Activated T-helper 1 cell treated with anti-CD3 and anti-CD28 coated beads, Interleukin-12 subunit alpha, Interleukin-12 subunit beta, Interleukin-2, Interleukin-4 antibody, amounts not matched to agents 30 ng/mL and 10 ng/mL and 1 ng/mL, durations not matched to agents 14 hours and 24 hours and 36 hours (primary cell): Measurements from ENCODE around the gene PANX1. TPM values are rescaled to one million over a fixed set of nuclear protein-coding genes. Genes with fewer than 3 reads are reported as not detected.

ENCODE experiments used
- DNase-seq: peaks from one replicate; pipeline ENCODE4 v3.0.0; 2021; ENCODE audit warnings: low spot score
- H3K27ac Mint-ChIP-seq: one replicate; pipeline ENCODE4 v1.8.0; 2021; ENCODE audit warnings: mild to moderate bottlenecking, mixed read lengths
- H3K27me3 Mint-ChIP-seq: one replicate; pipeline ENCODE4 v1.8.0; 2022; ENCODE audit warnings: mild to moderate bottlenecking, moderate library complexity, mixed read lengths; ENCODE audit not compliant: insufficient read depth
- H3K36me3 Mint-ChIP-seq: one replicate; pipeline ENCODE4 v1.8.0; 2021; ENCODE audit warnings: low read depth, mixed read lengths
- H3K4me1 Mint-ChIP-seq: one replicate; pipeline ENCODE4 v1.8.0; 2021; ENCODE audit warnings: low read depth, mixed read lengths
- H3K4me3 Mint-ChIP-seq: one replicate; pipeline ENCODE4 v1.8.0; 2021; ENCODE audit warnings: mild to moderate bottlenecking, moderate library complexity, mixed read lengths
- H3K9me3 Mint-ChIP-seq: one replicate; pipeline ENCODE4 v1.8.0; 2021; ENCODE audit warnings: mixed read lengths
- intact Hi-C: fragments of 100-400 bp; cut with micrococcal nuclease; formaldehyde crosslinking; loops from one replicate; pipeline ENCODE4 v1.15.1; 2024
- total RNA-seq: library from RNA; stranded (reverse); gene quantifications from 2 replicates; pipeline ENCODE4 v1.2.3, GENCODE V29; 2022

The PANX1 gene
- total RNA-seq, 1 donor from 2014 or later: 20.8 TPM

GRCh38 chr11:94212898-94213297 is 84.3 kb downstream of the PANX1 start:
- H3K36me3 Mint-ChIP-seq: no peaks in the 10 kb centered on the region
- H3K4me3 Mint-ChIP-seq: no peak overlapping the region
- no peak overlapping the region for H3K27ac Mint-ChIP-seq
- no peaks in the 10 kb centered on the region for H3K4me1 Mint-ChIP-seq
- peaks cover 6% of the 10 kb centered on the region for H3K27me3 Mint-ChIP-seq
- no peak for DNase-seq
- H3K9me3 Mint-ChIP-seq: no peaks in the 10 kb centered on the region
- intact Hi-C loops: no loop called here

- intact Hi-C loops: no loop called here
- H3K4me1 Mint-ChIP-seq: no peaks in the 10 kb centered on the region
- H3K36me3 Mint-ChIP-seq: no peaks in the 10 kb centered on the region
- H3K9me3 Mint-ChIP-seq: peaks cover 26% of the 10 kb centered on the region
- no peak overlapping the region for H3K4me3 Mint-ChIP-seq
- H3K27me3 Mint-ChIP-seq: peaks cover 3% of the 10 kb centered on the region
- no peak for DNase-seq
- H3K27ac Mint-ChIP-seq: no peak overlapping the region
Measured at GRCh38 chr11:94217705-94218104, 89.1 kb downstream of the PANX1 start.

GRCh38 chr11:94218372-94218771 is 89.7 kb downstream of the PANX1 start:
- H3K4me3 Mint-ChIP-seq: no peak overlapping the region
- H3K27me3 Mint-ChIP-seq: peaks cover 3% of the 10 kb centered on the region
- no peak overlapping the region for H3K27ac Mint-ChIP-seq
- H3K9me3 Mint-ChIP-seq: peaks cover 26% of the 10 kb centered on the region
- no peak for DNase-seq
- H3K36me3 Mint-ChIP-seq: no peaks in the 10 kb centered on the region
- no peaks in the 10 kb centered on the region for H3K4me1 Mint-ChIP-seq
- intact Hi-C loops: no loop called here

GRCh38 chr11:94219771-94220170 is 91.1 kb downstream of the PANX1 start:
- intact Hi-C loops: no loop called here
- no peak overlapping the region for H3K4me3 Mint-ChIP-seq
- no peak overlapping the region for H3K27ac Mint-ChIP-seq
- H3K9me3 Mint-ChIP-seq: peaks cover 26% of the 10 kb centered on the region
- no peaks in the 10 kb centered on the region for H3K4me1 Mint-ChIP-seq
- H3K27me3 Mint-ChIP-seq: peaks cover 3% of the 10 kb centered on the region
- DNase-seq: no peak
- H3K36me3 Mint-ChIP-seq: no peaks in the 10 kb centered on the region

GRCh38 chr11:94224078-94224477 is 95.4 kb downstream of the PANX1 start:
- Mint-ChIP-seq H3K36me3 (no peaks in the 10 kb centered on the region), H3K4me1 (no peaks in the 10 kb centered on the region)

More at GRCh38 chr11:94224078-94224477, 95.4 kb downstream of the PANX1 start:
- no peak for DNase-seq
- Mint-ChIP-seq H3K4me3 (no peak overlapping the region), H3K27me3 (no peaks in the 10 kb centered on the region), H3K9me3 (peaks cover 16% of the 10 kb centered on the region), H3K27ac (no peak overlapping the region)
- intact Hi-C loops: no loop called here

Other genes starting within 250 kb of the PANX1 start
- gene HEPHL1, start 107.5 kb upstream of the PANX1 start, total RNA-seq: not detected in 2 replicates
- gene IZUMO1R, start 175.7 kb downstream of the PANX1 start, total RNA-seq: not detected in 2 replicates